ENCODE data around the gene NMRK1.

Gene NMRK1

DNA sequence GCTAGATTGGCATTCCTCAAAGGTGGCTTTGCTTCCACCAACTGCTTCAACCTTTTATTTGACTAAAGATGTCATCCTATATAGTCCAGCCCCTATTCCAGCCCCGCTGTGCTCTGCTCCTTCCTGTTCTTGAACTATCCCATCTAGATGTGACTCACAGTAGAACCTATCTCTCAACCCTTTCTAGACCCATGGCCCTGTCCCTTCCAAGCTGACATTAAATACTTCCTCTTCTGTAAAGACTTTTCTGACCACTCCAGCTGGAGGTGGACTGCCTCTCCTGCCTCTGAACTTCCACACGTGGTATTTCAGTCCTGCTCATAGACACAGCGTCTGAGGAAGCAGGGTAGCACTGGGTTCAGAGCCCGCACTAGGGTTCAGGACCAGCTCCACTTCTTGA lies 32.7 kb upstream of the NMRK1 start:
- no peaks in the 10 kb centered on the region for H3K27me3 ChIP-seq (ENCODE audit: control insufficient read depth, insufficient read depth, low read length)
- H3K36me3 ChIP-seq (ENCODE audit: control insufficient read depth, insufficient read depth, low read length), result no peaks in the 10 kb centered on the region
- no peak overlapping the region for H3K4me3 ChIP-seq (ENCODE audit: low read length)
- no peak for DNase-seq (ENCODE audit: low read depth, low spot score)
- H3K27ac ChIP-seq (ENCODE audit: low read length), result no peak overlapping the region
- WGBS (ENCODE audit: insufficient coverage, insufficient read length), result no CpG with 5 or more reads among the region's 4 CpGs
- no peaks in the 10 kb centered on the region for H3K9me3 ChIP-seq (ENCODE audit: control insufficient read depth, insufficient read depth, low read length)
- H3K4me1 ChIP-seq (ENCODE audit: control insufficient read depth, insufficient read depth, low read length), result no peaks in the 10 kb centered on the region

DNA sequence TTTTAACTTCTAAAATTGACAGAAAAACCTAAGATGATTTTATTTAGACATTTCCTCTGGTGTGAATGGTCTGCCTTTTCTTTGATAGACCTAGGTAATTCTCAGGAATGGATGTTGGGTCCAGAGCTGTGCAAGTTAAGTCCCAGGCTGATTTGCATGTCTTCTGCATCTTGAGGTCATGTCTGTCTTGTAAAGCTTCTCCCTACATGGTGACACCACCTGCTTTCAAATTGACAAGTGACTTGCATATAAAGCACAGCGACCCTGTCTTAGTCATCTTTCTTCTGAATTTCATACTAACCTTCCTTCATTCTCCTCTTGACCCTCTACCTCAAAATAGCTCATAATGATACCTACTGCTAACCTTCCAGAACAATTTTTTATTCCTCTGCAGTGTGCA lies 29.6 kb upstream of the NMRK1 start:
- no peak overlapping the region for H3K27ac ChIP-seq (ENCODE audit: low read length)
- no peaks in the 10 kb centered on the region for H3K9me3 ChIP-seq (ENCODE audit: control insufficient read depth, insufficient read depth, low read length)
- H3K36me3 ChIP-seq (ENCODE audit: control insufficient read depth, insufficient read depth, low read length), result no peaks in the 10 kb centered on the region
- no CpG with 5 or more reads among the region's 1 CpG for WGBS (ENCODE audit: insufficient coverage, insufficient read length)
- no peak overlapping the region for H3K4me3 ChIP-seq (ENCODE audit: low read length)
- no peaks in the 10 kb centered on the region for H3K27me3 ChIP-seq (ENCODE audit: control insufficient read depth, insufficient read depth, low read length)
- H3K4me1 ChIP-seq (ENCODE audit: control insufficient read depth, insufficient read depth, low read length), result no peaks in the 10 kb centered on the region
- no peak for DNase-seq (ENCODE audit: low read depth, low spot score)

DNA sequence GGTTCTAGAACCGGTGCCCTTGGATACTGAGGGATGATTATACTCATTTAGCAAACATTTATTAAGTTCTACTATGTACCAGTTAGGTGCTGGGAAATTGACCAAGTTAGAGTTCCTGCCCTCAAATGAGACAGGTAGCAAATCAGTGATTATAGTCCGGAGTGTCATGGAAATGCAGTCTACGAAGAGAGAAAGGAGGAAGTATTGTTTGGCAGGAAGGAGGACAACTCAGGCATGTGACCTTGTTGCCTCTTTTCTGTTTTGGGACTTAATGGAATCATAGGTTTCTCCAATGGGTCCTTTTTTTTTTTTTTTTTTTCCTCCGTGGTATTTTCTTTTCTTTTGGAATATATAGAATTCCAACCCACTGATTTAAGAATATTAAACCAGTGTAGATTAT lies 28.4 kb upstream of the NMRK1 start:
- DNase-seq (ENCODE audit: low read depth, low spot score), result no peak
- no peak overlapping the region for H3K27ac ChIP-seq (ENCODE audit: low read length)
- no peaks in the 10 kb centered on the region for H3K27me3 ChIP-seq (ENCODE audit: control insufficient read depth, insufficient read depth, low read length)
- WGBS (ENCODE audit: insufficient coverage, insufficient read length), result no CpG with 5 or more reads among the region's 4 CpGs
- H3K9me3 ChIP-seq (ENCODE audit: control insufficient read depth, insufficient read depth, low read length), result no peaks in the 10 kb centered on the region
- H3K4me3 ChIP-seq (ENCODE audit: low read length), result no peak overlapping the region
- no peaks in the 10 kb centered on the region for H3K36me3 ChIP-seq (ENCODE audit: control insufficient read depth, insufficient read depth, low read length)
- no peaks in the 10 kb centered on the region for H3K4me1 ChIP-seq (ENCODE audit: control insufficient read depth, insufficient read depth, low read length)

DNA sequence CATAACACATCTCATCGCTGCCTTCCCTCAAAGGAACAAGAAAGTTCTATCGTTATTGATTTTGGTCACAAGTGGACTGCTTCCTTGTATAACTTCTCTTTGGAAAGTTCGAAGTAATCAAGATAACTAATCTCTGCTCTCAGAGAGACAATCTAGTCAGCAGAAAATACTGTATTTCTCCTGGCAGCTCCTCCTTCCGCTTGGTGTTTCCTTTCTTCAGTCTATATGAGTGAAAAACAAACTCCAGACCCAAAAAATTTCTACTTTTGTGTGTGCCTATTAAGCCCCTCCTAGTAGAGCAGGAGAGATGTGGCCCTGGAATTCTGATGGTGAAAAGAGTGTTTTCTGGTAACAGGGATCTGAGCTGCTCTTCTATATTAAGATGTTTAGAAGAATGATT lies 24.8 kb upstream of the NMRK1 start:
- no CpG with 5 or more reads among the region's 4 CpGs for WGBS (ENCODE audit: insufficient coverage, insufficient read length)

DNA sequence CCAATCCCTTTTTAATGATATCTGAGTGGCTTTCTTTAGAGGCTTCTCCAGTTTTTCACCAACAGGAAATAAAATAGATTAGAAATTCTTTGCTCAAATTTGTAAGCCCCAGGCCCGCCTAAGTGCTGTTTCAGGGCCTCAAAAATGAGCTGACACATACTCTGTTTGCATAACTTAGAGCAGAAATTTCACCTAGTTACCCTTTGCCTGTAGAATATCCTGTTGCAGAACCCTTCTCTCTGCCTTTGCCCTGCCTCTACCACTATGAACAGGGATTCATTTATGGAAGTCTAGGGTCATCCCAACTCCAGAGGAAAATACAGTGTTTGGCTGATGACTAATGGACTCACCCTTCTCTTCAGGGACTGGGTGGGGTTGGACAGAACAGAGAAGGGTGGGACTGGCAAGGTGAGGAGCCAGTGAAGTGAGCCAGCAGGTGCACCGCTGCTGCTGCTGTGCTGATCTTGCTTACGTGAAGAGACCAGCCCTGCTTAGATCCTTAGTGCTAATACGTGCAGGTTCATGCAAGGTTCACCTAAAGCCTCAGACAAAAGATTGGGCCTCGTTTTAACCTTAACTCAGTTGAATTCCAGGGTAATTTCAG lies 23.2 kb upstream of the NMRK1 start:
- Histone ChIP-seq H3K4me3 (ENCODE audit: low read length) (no peak overlapping the region), H3K4me1 (ENCODE audit: control insufficient read depth, insufficient read depth, low read length) (no peaks in the 10 kb centered on the region), H3K27ac (ENCODE audit: low read length) (no peak overlapping the region), H3K27me3 (ENCODE audit: control insufficient read depth, insufficient read depth, low read length) (no peaks in the 10 kb centered on the region), H3K9me3 (ENCODE audit: control insufficient read depth, insufficient read depth, low read length) (no peaks in the 10 kb centered on the region), H3K36me3 (ENCODE audit: control insufficient read depth, insufficient read depth, low read length) (no peaks in the 10 kb centered on the region)
- no peak for DNase-seq (ENCODE audit: low read depth, low spot score)
- WGBS (ENCODE audit: insufficient coverage, insufficient read length), result no CpG with 5 or more reads among the region's 5 CpGs

More for the DNA sequence above, 24.8 kb upstream of the NMRK1 start:
- no peak for DNase-seq (ENCODE audit: low read depth, low spot score)
- no peaks in the 10 kb centered on the region for H3K27me3 ChIP-seq (ENCODE audit: control insufficient read depth, insufficient read depth, low read length)
- no peaks in the 10 kb centered on the region for H3K9me3 ChIP-seq (ENCODE audit: control insufficient read depth, insufficient read depth, low read length)
- H3K36me3 ChIP-seq (ENCODE audit: control insufficient read depth, insufficient read depth, low read length), result no peaks in the 10 kb centered on the region
- no peak overlapping the region for H3K4me3 ChIP-seq (ENCODE audit: low read length)
- no peak overlapping the region for H3K27ac ChIP-seq (ENCODE audit: low read length)
- H3K4me1 ChIP-seq (ENCODE audit: control insufficient read depth, insufficient read depth, low read length), result no peaks in the 10 kb centered on the region

DNA sequence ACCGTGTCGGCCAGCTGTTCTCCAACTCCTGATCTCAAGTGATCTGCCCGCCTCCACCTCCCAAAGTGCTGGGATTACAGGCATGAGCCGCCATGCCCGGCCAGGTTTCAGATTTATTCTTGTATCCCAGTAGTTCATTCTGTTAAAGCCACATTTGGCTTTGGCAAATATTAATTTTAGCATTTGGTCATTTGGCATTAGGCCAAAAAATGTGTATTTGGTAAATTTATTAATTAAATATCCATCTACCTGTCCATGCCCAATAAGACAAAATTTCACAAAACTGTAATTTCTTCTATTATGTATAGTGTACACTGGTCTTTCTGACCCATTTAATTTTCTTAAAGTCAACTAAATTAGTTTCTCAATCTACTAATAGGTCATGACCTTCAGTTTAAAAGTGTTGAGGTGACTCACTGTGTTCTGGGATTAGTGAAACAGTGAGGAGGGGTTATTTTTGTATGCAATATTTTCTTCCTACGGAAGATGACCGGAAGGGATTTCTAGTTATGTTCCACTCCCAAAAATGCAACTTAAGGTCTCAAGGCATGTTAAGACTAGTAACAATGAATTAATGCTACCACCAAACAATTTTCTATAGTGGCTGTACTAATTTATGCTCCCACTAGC lies 21.4 kb upstream of the NMRK1 start:
- Histone ChIP-seq H3K36me3 (ENCODE audit: control insufficient read depth, insufficient read depth, low read length) (no peaks in the 10 kb centered on the region), H3K9me3 (ENCODE audit: control insufficient read depth, insufficient read depth, low read length) (no peaks in the 10 kb centered on the region), H3K27me3 (ENCODE audit: control insufficient read depth, insufficient read depth, low read length) (no peaks in the 10 kb centered on the region), H3K4me1 (ENCODE audit: control insufficient read depth, insufficient read depth, low read length) (no peaks in the 10 kb centered on the region), H3K27ac (ENCODE audit: low read length) (no peak overlapping the region), H3K4me3 (ENCODE audit: low read length) (no peak overlapping the region)
- WGBS (ENCODE audit: insufficient coverage, insufficient read length), result no CpG with 5 or more reads among the region's 7 CpGs
- no peak for DNase-seq (ENCODE audit: low read depth, low spot score)

DNA sequence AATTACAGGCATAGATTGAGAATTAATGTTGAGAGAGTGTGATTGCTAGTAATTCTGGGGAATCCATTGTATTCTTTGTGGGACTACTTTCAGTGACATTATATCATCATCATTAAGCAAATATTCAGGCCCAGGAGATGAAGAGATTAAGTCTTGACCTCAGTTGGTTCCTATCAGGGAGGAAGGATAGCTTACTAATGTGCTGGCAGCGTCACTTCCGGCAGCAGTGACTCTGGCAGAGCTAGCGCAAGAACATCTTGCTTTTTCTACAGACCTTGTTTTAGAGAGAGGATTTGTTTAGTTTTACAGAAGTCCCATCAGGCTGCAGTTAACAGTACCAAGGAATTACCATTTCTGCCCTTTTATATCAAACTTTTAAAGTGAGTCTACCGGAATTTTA lies 20.6 kb upstream of the NMRK1 start:
- no peaks in the 10 kb centered on the region for H3K4me1 ChIP-seq (ENCODE audit: control insufficient read depth, insufficient read depth, low read length)
- no peaks in the 10 kb centered on the region for H3K36me3 ChIP-seq (ENCODE audit: control insufficient read depth, insufficient read depth, low read length)
- DNase-seq (ENCODE audit: low read depth, low spot score), result no peak
- H3K27me3 ChIP-seq (ENCODE audit: control insufficient read depth, insufficient read depth, low read length), result no peaks in the 10 kb centered on the region
- no peak overlapping the region for H3K4me3 ChIP-seq (ENCODE audit: low read length)
- H3K9me3 ChIP-seq (ENCODE audit: control insufficient read depth, insufficient read depth, low read length), result no peaks in the 10 kb centered on the region
- WGBS (ENCODE audit: insufficient coverage, insufficient read length), result no CpG with 5 or more reads among the region's 4 CpGs
- H3K27ac ChIP-seq (ENCODE audit: low read length), result no peak overlapping the region

DNA sequence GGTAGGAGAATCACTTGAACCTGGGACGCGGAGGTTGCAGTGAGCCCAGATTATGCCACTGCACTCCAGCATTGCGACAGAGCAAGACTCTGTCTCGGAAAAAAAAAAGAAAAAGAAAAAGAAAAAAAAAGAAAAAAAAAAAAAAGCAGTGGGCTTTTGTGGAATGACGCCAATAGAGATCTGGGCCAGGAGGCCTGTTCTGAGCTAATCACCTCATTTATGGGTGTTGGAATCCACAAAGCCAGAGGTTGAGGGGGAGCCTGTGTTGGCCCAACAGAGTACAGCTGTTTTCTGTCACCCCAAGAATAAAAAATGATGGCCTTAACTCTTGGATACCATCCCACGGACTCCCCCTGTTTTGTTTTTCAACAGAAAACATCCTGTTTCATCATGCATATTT lies 18.9 kb upstream of the NMRK1 start:
- no peaks in the 10 kb centered on the region for H3K4me1 ChIP-seq (ENCODE audit: control insufficient read depth, insufficient read depth, low read length)
- no peak overlapping the region for H3K4me3 ChIP-seq (ENCODE audit: low read length)
- no peaks in the 10 kb centered on the region for H3K27me3 ChIP-seq (ENCODE audit: control insufficient read depth, insufficient read depth, low read length)
- no peaks in the 10 kb centered on the region for H3K36me3 ChIP-seq (ENCODE audit: control insufficient read depth, insufficient read depth, low read length)
- no peaks in the 10 kb centered on the region for H3K9me3 ChIP-seq (ENCODE audit: control insufficient read depth, insufficient read depth, low read length)
- no peak overlapping the region for H3K27ac ChIP-seq (ENCODE audit: low read length)
- WGBS (ENCODE audit: insufficient coverage, insufficient read length), result no CpG with 5 or more reads among the region's 6 CpGs
- no peak for DNase-seq (ENCODE audit: low read depth, low spot score)

DNA sequence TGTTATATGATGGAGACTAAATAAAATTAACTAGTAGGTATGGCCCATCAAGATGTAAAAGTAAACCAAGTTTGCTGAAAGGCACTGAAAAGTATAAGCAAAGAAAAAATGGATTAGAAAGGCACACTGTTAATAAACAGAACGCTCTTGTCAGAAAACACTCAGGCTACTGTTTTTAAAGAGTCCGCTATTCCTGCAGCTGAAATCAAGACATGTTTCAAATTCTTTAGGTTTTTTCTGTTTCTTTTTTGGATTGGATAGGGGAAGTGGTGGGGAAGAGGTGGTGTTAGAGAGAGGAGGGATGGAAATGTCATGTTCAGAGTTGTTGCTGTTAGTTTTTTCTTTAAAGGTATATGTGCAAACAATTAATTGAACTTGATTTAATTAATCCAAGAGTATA lies 17.9 kb upstream of the NMRK1 start:
- no CpG with 5 or more reads among the region's 2 CpGs for WGBS (ENCODE audit: insufficient coverage, insufficient read length)

DNA sequence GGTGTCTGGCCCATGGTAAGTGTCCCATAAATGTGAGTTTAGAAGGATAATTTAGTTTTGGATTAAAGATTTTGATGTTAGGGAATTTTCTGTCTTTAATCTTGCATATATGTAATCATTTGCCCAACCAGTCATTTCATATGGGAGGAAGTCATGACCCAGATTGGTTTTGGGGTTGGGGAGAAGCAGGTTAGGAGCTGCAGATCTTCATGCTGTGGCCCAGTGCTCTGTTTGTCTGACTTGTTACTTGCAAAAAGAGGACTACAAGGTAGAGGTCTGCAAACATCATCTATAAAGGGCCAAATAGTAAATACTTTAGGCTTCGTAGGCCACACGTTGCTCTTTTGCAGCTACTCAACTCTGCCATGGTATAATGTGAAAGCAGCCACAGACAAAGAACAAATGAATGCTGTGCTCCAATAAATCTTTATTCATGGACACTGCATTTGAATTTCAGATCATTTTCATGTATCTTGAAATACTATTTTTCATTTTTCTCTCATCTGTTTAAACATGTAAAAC lies 17.1 kb upstream of the NMRK1 start:
- Histone ChIP-seq H3K4me1 (ENCODE audit: control insufficient read depth, insufficient read depth, low read length) (no peaks in the 10 kb centered on the region), H3K27ac (ENCODE audit: low read length) (no peak overlapping the region), H3K36me3 (ENCODE audit: control insufficient read depth, insufficient read depth, low read length) (no peaks in the 10 kb centered on the region), H3K27me3 (ENCODE audit: control insufficient read depth, insufficient read depth, low read length) (no peaks in the 10 kb centered on the region), H3K9me3 (ENCODE audit: control insufficient read depth, insufficient read depth, low read length) (no peaks in the 10 kb centered on the region), H3K4me3 (ENCODE audit: low read length) (no peak overlapping the region)
- no peak for DNase-seq (ENCODE audit: low read depth, low spot score)
- WGBS (ENCODE audit: insufficient coverage, insufficient read length), result no CpG with 5 or more reads among the region's 2 CpGs

More for the DNA sequence above, 17.9 kb upstream of the NMRK1 start:
- no peaks in the 10 kb centered on the region for H3K4me1 ChIP-seq (ENCODE audit: control insufficient read depth, insufficient read depth, low read length)
- H3K4me3 ChIP-seq (ENCODE audit: low read length), result no peak overlapping the region
- no peaks in the 10 kb centered on the region for H3K27me3 ChIP-seq (ENCODE audit: control insufficient read depth, insufficient read depth, low read length)
- no peaks in the 10 kb centered on the region for H3K9me3 ChIP-seq (ENCODE audit: control insufficient read depth, insufficient read depth, low read length)
- DNase-seq (ENCODE audit: low read depth, low spot score), result no peak
- H3K27ac ChIP-seq (ENCODE audit: low read length), result no peak overlapping the region
- H3K36me3 ChIP-seq (ENCODE audit: control insufficient read depth, insufficient read depth, low read length), result no peaks in the 10 kb centered on the region

DNA sequence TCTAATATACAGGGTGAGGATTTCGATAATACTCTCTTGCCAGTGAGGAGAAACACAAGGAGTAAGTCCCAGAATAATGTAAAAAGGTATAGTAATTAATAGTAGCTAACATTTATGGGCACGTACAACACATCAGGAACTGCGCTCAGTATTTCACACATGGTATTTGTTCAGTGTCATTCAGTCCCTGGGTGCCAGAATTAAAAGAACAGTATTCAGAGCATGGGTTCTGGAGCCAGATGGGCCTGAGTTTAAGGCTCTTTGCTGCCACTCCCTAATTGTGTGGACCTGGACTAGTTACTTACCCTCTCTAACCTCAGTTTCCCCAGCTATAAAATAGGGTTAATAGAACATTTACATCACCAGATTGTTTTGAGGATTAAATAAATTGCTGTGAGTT lies 16.7 kb upstream of the NMRK1 start:
- Histone ChIP-seq H3K27ac (ENCODE audit: low read length) (no peak overlapping the region), H3K4me3 (ENCODE audit: low read length) (no peak overlapping the region), H3K4me1 (ENCODE audit: control insufficient read depth, insufficient read depth, low read length) (no peaks in the 10 kb centered on the region), H3K27me3 (ENCODE audit: control insufficient read depth, insufficient read depth, low read length) (no peaks in the 10 kb centered on the region), H3K36me3 (ENCODE audit: control insufficient read depth, insufficient read depth, low read length) (no peaks in the 10 kb centered on the region), H3K9me3 (ENCODE audit: control insufficient read depth, insufficient read depth, low read length) (no peaks in the 10 kb centered on the region)
- DNase-seq (ENCODE audit: low read depth, low spot score), result no peak
- no CpG with 5 or more reads among the region's 3 CpGs for WGBS (ENCODE audit: insufficient coverage, insufficient read length)

Data from iPS DF 6.9 (cell line).